OCI-LY7 (cell line): ENCODE data around the gene JPH2.

ENCODE experiments used
- CTCF ChIP-seq: fragments of 200-600 bp; sonication (generic); conservative IDR thresholded peaks from 2 replicates; pipeline ENCODE4 v1.5.1; 2014; ENCODE audit warnings: mild to moderate bottlenecking, antibody characterized with exemption, low read length, moderate library complexity, mixed read lengths
- EZH2phosphoT487 ChIP-seq: fragments of 200-600 bp; sonication (generic); IDR thresholded peaks from 2 replicates; pipeline ENCODE4 v1.6.1; 2018; ENCODE audit warnings: low read depth, borderline replicate concordance, mild to moderate bottlenecking, mixed run types, antibody characterized with exemption, low read length, moderate library complexity, mixed read lengths

- TF ChIP-seq CTCF = no peak
- TF ChIP-seq EZH2phosphoT487 = no peak
Observed at GRCh38 chr20:44159125-44159524, 27.9 kb downstream of the JPH2 start.
